Activated T-cell treated with anti-CD3 and anti-CD28 coated beads for 48 hours (primary cell): ENCODE data around the gene NLRX1.
A peak's percentile ranks its signal among the peaks of the same experiment; 100 is the strongest.
"Not testable (repeated sequence)": the region's sequence is repeated elsewhere in the genome, so short reads cannot be mapped to it uniquely, and the experiment has no call there.

ENCODE experiments used
- DNase-seq: peaks from one replicate; pipeline ENCODE4 v3.0.0-alpha.2; 2020; ENCODE audit warnings: low read depth

Gene NLRX1, protein sequence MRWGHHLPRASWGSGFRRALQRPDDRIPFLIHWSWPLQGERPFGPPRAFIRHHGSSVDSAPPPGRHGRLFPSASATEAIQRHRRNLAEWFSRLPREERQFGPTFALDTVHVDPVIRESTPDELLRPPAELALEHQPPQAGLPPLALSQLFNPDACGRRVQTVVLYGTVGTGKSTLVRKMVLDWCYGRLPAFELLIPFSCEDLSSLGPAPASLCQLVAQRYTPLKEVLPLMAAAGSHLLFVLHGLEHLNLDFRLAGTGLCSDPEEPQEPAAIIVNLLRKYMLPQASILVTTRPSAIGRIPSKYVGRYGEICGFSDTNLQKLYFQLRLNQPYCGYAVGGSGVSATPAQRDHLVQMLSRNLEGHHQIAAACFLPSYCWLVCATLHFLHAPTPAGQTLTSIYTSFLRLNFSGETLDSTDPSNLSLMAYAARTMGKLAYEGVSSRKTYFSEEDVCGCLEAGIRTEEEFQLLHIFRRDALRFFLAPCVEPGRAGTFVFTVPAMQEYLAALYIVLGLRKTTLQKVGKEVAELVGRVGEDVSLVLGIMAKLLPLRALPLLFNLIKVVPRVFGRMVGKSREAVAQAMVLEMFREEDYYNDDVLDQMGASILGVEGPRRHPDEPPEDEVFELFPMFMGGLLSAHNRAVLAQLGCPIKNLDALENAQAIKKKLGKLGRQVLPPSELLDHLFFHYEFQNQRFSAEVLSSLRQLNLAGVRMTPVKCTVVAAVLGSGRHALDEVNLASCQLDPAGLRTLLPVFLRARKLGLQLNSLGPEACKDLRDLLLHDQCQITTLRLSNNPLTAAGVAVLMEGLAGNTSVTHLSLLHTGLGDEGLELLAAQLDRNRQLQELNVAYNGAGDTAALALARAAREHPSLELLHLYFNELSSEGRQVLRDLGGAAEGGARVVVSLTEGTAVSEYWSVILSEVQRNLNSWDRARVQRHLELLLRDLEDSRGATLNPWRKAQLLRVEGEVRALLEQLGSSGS

DNA sequence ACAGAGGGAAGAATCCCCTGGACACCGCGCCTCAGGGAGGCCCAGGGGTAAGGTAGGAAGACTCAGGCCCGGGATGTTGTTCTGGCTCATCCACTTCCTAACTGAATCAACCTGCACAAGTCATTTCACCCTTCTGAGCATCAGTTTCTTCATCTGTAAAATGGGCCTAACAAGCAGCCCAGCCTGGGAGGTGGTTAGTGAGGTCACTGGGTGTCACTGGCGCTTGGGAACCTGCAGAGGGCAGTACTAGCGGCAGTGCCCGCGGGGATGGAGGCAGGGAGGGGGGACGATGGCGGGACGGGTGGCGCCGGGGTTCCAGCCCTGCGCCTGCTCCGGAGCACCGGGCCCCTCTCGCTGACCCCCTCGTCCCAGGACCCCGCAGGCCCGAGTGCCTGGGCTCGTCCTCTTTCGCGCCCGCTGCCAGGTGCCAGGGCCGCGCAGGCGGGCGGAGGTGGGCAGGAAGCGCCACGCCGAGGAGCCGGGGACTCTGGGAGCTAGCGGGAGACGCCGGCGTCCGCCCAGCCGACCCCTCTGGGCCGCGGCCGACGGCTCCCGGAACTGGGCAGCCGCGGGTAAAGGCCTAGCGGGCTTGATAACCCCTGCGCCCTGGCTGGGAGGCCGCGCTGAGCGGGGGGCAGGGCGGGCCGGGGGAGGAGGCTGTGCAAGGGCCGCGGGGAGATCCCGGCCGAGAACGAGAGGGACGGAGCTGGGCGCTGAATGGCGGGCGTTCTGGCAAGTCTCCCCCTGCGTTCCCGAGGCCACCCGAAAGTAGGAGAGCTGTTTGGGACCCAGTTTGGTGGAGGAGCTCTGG is at the start of gene NLRX1:
Gene NLRX1, plus strand, starts transcription at position 255 of the 811 bp plus-strand sequence. CDS start 2,679 bp downstream, outside the sequence.
- DNase-seq, result peak; percentile 80

DNA sequence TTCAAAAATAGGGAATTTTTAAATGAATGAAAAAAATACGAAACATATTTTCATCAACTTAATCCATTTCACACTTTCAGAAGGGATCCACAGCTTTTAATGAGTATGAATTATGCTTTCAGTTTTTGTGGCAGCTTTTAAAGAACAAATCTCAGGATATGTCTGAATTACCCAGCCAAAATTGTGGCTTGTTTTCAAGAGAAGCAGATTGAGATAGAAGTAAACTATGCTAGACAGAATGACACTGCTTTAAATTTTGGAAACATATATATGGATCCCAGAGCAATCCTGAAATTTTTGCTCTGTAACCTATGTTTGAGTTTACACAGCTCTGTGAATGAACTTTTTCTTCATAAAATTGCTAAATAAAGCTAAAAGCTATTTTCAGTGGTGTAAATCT is 49.6 kb upstream of the NLRX1 start:
- no peak for DNase-seq

- no peak for DNase-seq
Observed at GRCh38 chr11:119120639-119121007, 47.9 kb upstream of the NLRX1 start.

DNA sequence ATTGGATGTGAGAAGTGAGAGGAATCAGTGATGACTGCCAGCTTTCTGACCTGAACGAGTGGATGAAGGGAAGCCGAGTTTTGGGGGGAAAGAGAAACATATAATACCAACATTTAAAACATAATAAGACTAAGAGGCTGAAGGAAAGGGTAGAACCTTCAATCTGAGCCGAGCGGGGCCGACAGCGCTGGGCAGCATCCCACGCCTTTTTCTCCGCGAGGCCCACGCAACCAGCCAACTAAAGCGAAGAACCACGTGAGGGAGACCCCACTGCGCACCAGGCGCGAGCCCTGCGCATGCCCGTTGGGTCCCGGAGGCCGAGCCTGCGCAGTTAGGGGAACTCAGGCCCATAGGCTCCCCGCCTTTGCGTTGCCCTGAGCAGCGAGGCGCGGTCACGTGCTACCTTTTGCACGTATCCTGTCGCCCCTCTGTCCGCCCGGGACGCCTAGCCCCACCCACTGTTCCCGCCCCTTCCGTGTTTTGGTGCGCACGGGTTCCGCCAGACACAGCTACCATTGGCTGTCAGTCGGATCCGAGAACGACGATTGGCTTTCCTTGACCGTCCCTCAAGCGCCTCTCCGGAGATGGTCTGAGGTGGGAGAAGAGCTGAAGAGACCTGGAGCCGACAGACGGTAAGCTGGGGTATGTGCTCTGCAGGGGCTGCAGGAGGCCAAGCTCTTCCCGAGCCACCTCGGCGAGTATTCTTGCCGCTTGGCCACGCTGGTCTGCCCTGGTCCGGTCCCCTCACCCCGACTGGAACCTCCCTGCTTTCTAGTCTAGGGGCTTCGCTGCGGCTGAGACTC is 47.3 kb upstream of the NLRX1 start, which contains the start of gene HINFP:
Gene HINFP, plus strand, starts transcription at position 573 of the 803 bp plus-strand sequence. CDS start 5,365 bp downstream, outside the sequence.
- peak; percentile 100 for DNase-seq

GRCh38 chr11:119121811-119122124 is 46.8 kb upstream of the NLRX1 start:
- no peak for DNase-seq

- no peak for DNase-seq
Observed at GRCh38 chr11:119125821-119126220, 42.7 kb upstream of the NLRX1 start.

- DNase-seq, result no peak
Observed at GRCh38 chr11:119126675-119127268, 41.8 kb upstream of the NLRX1 start.

- no peak for DNase-seq
Observed at GRCh38 chr11:119130662-119131061, 37.9 kb upstream of the NLRX1 start.

GRCh38 chr11:119134389-119134978 is 34.0 kb upstream of the NLRX1 start:
- DNase-seq, result no peak

DNA sequence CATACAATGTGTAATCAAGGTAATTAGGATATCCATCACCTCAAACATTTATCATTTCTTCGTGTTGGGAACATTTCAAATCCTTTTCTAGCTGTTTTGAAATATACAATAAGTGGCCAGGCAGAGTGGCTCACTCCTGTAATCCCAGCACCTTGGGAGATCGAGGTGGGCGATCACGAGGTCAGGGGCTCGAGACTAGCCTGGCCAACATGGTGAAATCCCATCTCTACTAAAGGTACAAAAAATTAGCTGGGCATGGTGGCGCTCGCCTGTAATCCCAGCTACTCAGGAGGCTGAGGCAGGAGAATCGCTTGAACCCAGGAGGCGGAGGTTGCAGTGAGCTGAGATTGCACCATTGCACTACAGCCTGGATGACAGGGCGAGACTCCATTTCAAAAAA is 29.2 kb upstream of the NLRX1 start:
- DNase-seq, result not testable (repeated sequence)

GRCh38 chr11:119144825-119145486 is 23.6 kb upstream of the NLRX1 start:
- no peak for DNase-seq

GRCh38 chr11:119145551-119145950 is 23.0 kb upstream of the NLRX1 start:
- DNase-seq, result no peak

DNA sequence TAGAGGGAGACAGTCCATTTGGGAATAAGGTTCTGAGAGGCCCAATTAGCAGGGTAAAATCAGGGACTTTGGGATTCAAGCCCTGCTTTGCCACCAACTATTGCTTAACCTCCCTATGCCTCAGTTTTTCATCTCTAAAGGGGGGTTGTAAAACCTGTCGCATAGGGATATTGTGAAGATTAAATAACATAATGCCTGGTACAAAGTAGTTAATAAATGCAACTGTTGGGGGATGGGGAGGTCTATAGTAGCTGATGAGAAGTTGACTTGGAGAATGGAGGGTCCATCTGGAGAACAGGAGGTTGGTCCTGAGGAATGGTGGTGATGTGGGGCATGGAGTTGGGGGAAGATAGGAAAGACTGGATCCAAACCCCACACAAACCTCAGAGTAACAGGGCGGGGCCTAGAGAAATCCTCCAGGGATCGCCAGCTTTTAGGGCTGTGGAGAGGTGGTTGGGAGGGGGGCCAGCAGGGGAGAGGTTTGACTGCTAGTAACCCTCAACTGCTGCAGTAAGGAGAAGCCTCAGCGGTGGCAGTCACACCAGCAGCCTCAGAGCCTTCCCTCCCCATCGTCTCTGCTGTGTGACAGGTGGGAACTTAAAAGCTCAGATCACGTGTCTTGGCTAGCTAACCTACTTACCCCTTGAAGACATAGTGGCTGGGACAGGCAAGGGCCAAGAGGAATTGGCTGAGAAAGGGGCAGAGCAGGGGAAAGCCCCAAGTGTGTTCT is 20.8 kb upstream of the NLRX1 start:
- DNase-seq, result no peak

GRCh38 chr11:119148720-119149017 is 19.9 kb upstream of the NLRX1 start:
- no peak for DNase-seq

DNA sequence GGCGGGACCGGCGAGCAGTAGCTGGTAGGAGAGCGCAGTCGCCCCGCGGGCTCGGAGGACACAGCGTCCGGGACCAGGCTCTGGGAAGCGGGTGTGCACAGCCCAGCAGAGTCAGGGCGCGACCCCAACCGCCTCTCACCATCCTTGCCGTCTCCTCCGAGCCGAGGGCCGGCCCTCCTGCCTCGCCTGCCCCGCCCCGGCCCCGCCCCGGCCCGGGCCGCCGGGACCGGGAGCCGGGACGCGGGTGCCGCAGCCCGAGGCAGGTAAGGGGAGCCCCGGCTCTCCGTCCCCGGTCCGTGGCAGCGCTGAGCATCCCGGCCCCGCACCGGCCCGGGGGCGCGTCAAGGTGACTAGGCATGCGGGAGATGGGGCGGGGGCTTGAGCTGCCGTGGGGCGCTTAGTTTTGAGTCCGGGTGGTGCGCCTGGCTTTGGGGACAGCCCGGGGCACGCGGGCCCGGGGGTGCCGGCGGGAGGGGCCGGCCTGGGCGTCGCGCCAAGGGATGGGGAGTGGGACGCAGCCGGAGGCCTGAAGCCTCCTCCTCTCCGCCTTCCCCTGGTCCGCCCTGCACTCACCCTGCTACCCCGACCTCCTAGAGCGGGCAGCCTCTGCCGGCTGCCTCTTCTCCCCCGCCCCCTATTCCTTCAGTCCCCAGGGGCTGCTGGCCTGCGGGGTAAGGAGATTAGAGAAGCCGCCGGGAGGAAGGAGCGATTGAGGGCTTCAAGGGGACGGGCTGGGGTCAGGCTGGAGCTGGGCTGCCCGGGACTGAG is 19.3 kb upstream of the NLRX1 start, which contains the start of gene ABCG4:
Gene ABCG4, plus strand, starts transcription at position 35 of the 768 bp plus-strand sequence. CDS start 914 bp downstream, outside the sequence.
- peak; percentile 16 for DNase-seq

- no peak for DNase-seq
Observed at GRCh38 chr11:119149786-119150275, 18.7 kb upstream of the NLRX1 start.

DNA sequence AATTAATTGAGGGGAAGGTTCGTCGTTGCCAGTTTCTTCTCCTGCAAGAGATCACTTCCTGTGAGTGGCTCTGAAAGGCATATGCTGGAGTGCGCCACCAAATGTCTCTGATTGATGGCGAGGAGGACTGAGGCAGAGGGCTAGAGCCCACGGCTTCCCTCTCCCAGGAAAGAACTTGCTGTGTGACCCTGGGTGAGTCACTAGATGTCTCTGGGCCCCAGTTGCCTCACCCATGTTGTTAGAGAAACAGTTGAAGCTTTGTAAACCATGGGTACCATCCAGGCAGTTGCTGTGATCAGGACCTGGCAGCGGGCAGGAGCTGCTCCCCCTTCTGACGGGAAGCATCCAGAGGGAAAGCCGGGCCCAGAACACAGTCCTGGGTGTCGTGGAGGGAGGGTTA is 16.5 kb upstream of the NLRX1 start:
- no peak for DNase-seq

DNA sequence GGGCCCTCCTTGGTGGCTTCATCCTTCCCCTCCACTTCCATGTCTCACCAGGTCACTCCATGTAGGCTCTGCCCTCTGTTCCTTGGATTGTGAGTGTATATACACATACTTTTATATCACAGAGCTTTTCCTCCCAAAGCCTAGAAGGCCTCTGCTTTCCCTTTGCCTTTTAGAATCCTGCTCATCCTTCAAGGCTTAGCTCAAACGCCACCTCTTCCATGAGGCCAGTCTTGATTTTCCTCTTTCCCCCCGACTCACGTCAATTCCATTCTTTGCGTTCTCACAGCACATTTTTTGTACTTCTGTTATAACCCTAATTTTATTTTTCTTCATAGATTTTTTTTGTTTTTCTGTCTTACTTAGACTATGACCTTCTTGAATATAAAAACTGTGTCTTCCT is 15.9 kb upstream of the NLRX1 start:
- DNase-seq, result no peak
